AG04450 (cell line): Measurements from ENCODE around the gene TBX5. TPM values are rescaled to one million over a fixed set of nuclear protein-coding genes. Genes with fewer than 3 reads are reported as not detected.

Source experiments
- CTCF ChIA-PET: fragments of 300-600, 350-600 bp; formaldehyde crosslinking; extraction: SDS; loops from one replicate; lab custom pipeline; 2022; ENCODE audit warnings: antibody characterized with exemption, inconsistent platforms; lab: Charles Lee
- POLR2A ChIA-PET: fragments of 350-600 bp; formaldehyde crosslinking; extraction: SDS; loops from one replicate; lab custom pipeline; 2021; ENCODE audit warnings: antibody characterized with exemption, inconsistent platforms; lab: Yijun Ruan, JAX
- DNase-seq: peaks from one replicate; pipeline ENCODE4 v3.0.0-alpha.2; 2011; ENCODE audit warnings: low read depth, low spot score
- H3K27ac ChIP-seq: one replicate; pipeline ENCODE4 v1.5.1; 2012; ENCODE audit warnings: low read depth, low read length, control low read depth
- H3K27me3 ChIP-seq: one replicate; pipeline ENCODE4 v1.6.0; 2012; ENCODE audit warnings: low read length; ENCODE audit not compliant: control insufficient read depth, insufficient read depth
- H3K4me3 ChIP-seq: 2 replicates; pipeline ENCODE4 v1.5.1; 2011; ENCODE audit warnings: mild to moderate bottlenecking, low read depth, low read length, control low read depth
- H3K9me3 ChIP-seq: 2 replicates; pipeline ENCODE4 v1.5.1; 2012; ENCODE audit warnings: low read length; ENCODE audit not compliant: control insufficient read depth, insufficient read depth
- polyA plus RNA-seq: library from polyadenylated mRNA; depleted of rRNA; stranded (reverse); fragments of >200 nt; gene quantifications from 2 replicates; pipeline ENCODE4 v1.2.3, GENCODE V29; 2011
- TF ChIP-seq, protein P1 (sequence below): IDR thresholded peaks from 2 replicates; pipeline ENCODE4 v1.5.1; 2011; ENCODE audit warnings: low read depth, low read length, control low read depth, inconsistent platforms

The TBX5 gene
- polyA plus RNA-seq, 1 experiment: 16.8 TPM

DNA sequence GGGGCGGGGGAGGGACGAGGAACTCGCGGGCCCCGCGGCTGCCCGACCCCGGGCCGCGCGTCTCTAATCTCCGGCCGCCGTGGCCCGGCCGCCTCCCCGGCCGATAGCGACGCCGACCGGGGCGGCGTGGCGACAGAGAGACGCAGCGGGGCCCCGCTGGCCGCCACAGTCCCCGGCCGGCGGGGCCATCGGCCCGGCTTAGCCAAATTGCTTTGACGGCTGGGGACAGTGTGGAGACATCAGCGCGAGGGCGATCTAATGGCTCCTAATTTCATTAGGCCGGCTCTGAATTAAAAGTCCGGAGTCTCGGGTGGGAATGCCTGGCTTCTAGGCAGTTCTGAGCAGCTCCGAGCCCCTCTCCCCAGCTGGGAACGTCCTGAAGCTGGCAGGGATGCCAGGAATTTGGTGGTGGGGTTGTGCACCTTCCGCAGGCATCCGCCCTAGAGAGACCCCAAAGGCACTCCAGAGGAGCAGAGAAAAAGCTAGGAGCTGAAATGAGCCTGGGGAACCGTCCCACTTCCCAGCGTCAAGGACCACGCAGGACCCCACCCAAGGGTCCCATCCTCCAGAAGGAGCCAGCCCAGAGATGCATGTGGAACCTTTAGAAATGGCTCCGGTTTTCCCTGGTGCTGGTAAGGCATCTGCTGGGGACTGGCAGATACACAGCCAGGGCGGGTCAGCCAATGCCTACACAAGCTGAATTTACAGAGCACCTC lies 9.6 kb downstream of the TBX5 start:
- DNase-seq: no peak
- TF ChIP-seq, protein P1, sequence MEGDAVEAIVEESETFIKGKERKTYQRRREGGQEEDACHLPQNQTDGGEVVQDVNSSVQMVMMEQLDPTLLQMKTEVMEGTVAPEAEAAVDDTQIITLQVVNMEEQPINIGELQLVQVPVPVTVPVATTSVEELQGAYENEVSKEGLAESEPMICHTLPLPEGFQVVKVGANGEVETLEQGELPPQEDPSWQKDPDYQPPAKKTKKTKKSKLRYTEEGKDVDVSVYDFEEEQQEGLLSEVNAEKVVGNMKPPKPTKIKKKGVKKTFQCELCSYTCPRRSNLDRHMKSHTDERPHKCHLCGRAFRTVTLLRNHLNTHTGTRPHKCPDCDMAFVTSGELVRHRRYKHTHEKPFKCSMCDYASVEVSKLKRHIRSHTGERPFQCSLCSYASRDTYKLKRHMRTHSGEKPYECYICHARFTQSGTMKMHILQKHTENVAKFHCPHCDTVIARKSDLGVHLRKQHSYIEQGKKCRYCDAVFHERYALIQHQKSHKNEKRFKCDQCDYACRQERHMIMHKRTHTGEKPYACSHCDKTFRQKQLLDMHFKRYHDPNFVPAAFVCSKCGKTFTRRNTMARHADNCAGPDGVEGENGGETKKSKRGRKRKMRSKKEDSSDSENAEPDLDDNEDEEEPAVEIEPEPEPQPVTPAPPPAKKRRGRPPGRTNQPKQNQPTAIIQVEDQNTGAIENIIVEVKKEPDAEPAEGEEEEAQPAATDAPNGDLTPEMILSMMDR: no peak
- POLR2A ChIA-PET: interaction anchor here (1.1 to 1.3 kb wide), 2 partner anchors 9 to 12 kb away, joined by 9 to 13 read pairs; partner anchors contain the start of gene TBX5
- CTCF ChIA-PET: interaction anchor here (0.9 kb wide), 1 partner anchor 79 kb away, joined by 3 read pairs; no protein-coding TSS in a partner anchor
- Histone ChIP-seq H3K27me3 (no peaks in the 10 kb centered on the region), H3K9me3 (no peaks in the 10 kb centered on the region), H3K4me3 (peak overlapping the region; percentile 37), H3K27ac (peak overlapping the region; percentile 65)

DNA sequence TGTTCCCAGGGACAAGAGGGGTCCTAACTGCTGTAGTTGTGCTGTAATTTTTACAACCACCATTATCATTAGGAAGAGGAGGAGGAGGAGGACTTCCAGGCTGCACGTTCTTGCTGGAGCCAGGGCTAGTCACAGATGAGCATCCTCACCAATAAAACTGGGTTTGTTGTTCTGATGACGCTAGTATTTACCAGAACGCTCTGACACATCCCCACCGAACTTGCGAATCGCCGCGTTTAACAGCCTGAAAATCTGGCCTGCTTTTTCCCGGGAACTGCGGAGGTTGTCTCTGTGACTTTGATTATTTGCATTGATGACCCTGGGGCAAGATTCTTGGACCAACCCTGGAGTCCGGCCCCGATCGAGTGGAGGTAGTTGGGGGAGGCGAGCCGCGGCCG lies 10.2 kb downstream of the TBX5 start:
- DNase-seq: no peak
- H3K9me3 ChIP-seq: no peaks in the 10 kb centered on the region
- ChIA-PET POLR2A (no interaction called here), CTCF (no interaction called here)
- TF ChIP-seq, protein P1: no peak
- H3K4me3 ChIP-seq: peak overlapping the region; percentile 37
- no peaks in the 10 kb centered on the region for H3K27me3 ChIP-seq
- peak overlapping the region; percentile 31 for H3K27ac ChIP-seq

DNA sequence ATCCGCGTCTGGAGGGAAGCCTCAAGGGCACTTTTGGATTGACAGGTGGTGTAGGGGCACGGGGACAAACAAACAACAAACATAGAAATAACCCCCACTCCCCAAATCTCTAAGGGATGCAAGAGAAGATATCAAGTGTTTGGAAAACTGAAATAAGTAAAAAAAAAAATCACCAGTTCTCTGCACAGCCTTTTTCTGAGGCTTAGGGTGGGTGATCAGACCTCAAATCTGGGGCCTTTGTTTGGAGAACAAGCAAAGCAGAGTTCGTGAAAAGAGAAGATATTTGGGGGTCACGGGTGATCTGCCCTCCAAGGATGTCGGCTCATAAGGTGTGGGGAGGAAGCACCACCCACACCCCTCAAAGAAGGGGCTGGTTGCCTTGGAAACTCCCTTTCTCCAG lies 10.7 kb downstream of the TBX5 start:
- H3K4me3 ChIP-seq: no peak overlapping the region; the same call in 1 of the 2 replicates
- H3K27me3 ChIP-seq: no peaks in the 10 kb centered on the region
- peak overlapping the region; percentile 31 for H3K27ac ChIP-seq
- TF ChIP-seq, protein P1: no peak
- ChIA-PET CTCF (no interaction called here), POLR2A (no interaction called here)
- H3K9me3 ChIP-seq: no peaks in the 10 kb centered on the region
- no peak for DNase-seq

DNA sequence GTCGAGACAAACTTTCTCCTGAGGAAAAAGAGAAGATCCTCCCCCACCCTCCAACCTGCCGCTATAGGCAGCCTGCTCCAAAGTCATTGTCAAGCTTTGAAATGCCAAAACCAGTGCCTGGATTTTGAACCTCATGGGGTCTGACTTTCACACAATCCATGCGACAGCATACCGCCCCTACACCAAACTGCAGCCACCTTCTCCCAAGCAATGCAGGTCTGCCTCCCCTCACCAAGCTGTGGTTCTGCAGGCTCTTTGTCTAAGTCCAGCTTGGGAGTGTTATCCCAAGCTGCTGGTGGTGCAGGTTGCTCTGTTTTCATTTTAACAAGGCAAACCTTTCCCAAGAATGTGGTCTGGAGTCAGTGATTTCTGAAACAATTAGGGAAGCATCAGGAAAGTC lies 12.4 kb downstream of the TBX5 start:
- CTCF ChIA-PET: interaction anchor here (1.4 to 1.8 kb wide), 2 partner anchors 81 to 115 kb away, joined by 4 to 5 read pairs; no protein-coding TSS in a partner anchor
- H3K27me3 ChIP-seq: no peaks in the 10 kb centered on the region

More for the DNA sequence above, 12.4 kb downstream of the TBX5 start:
- no peak for DNase-seq
- H3K27ac ChIP-seq: no peak overlapping the region
- no peaks in the 10 kb centered on the region for H3K9me3 ChIP-seq
- POLR2A ChIA-PET: no interaction called here
- no peak overlapping the region for H3K4me3 ChIP-seq
- TF ChIP-seq, protein P1: no peak
